ENCODE measurements around the gene ABI2. TPM values are rescaled to one million over a fixed set of nuclear protein-coding genes. Genes with fewer than 3 reads are reported as not detected.

Gene ABI2
- total RNA-seq, 1 experiment from 2014 or later = 75.6 TPM

GRCh38 chr2:203340791-203341487 lies 12.7 kb downstream of the ABI2 start:
- Histone ChIP-seq H3K9me3 (ENCODE audit: control insufficient read depth in 1 of 2, insufficient read depth in 1 of 2, low read depth in 1 of 2, low read length in 2 of 2) (no peaks in the 10 kb centered on the region), H3K4me3 (replicated peaks in 1 of 2; ENCODE audit: low read depth in 1 of 2, low read length in 2 of 2) (no peak overlapping the region), H3K9ac (ENCODE audit: low read length) (no peak overlapping the region), H3K9me2 (ENCODE audit: insufficient read depth) (no peaks in the 10 kb centered on the region), H3K27me3 (ENCODE audit: insufficient read depth, low read length) (no peaks in the 10 kb centered on the region), H3K4me1 (ENCODE audit: control insufficient read depth in 1 of 2, insufficient read depth in 2 of 2, low read length in 2 of 2) (0 out of 4 replicates have a peak, but pooled peaks cover 0 to 3% of the 10 kb centered on the region in 2 experiments), H3K4me2 (ENCODE audit: low read length) (no peak overlapping the region), H3K27ac (ENCODE audit: low read depth, low read length) (no peak overlapping the region), H2AFZ (ENCODE audit: low read depth, low read length, poor library complexity, severe bottlenecking) (no peak overlapping the region), H4K20me1 (ENCODE audit: insufficient read depth) (no peaks in the 10 kb centered on the region), H3K36me3 (ENCODE audit: control insufficient read depth in 1 of 2, insufficient read depth in 2 of 2, low read length in 2 of 2) (no peaks in the 10 kb centered on the region), H3K79me2 (ENCODE audit: insufficient read depth, low read length) (peaks cover 76% of the 10 kb centered on the region)
- no peak for ATAC-seq
- ChIA-PET POLR2A (no interaction called here), RAD21 (ENCODE audit: low non-redundant PET in 1 of 2, low total read pairs in 2 of 2, uncharacterized antibody in 2 of 2, unreplicated experiment in 2 of 2) (no interaction called here), CTCF (no interaction called here)
- no TSS peak for BruUV-seq (replicated peaks)
- no peak for DNase-seq (ENCODE audit: low read depth, low spot score)
- intact Hi-C loops (cut with micrococcal nuclease) = no loop called here
- TF ChIP-seq RAD21 (IDR thresholded peaks at IDR 0.05; ENCODE audit: low read depth) = no peak
- TF ChIP-seq POLR2AphosphoS5 (IDR thresholded peaks at IDR 0.05; ENCODE audit: low read depth, low read length) = no peak
- TF ChIP-seq JUND (IDR thresholded peaks at IDR 0.05) = no peak
- no peak for TF ChIP-seq CTCF (IDR thresholded peaks at IDR 0.05 in 2 of 3, conservative IDR thresholded peaks at IDR 0.05 in 1 of 3; ENCODE audit: borderline replicate concordance in 1 of 3, insufficient read depth in 1 of 3, low read depth in 2 of 3, low read length in 2 of 3)
- TF ChIP-seq SRF (IDR thresholded peaks at IDR 0.05; ENCODE audit: low read depth) = no peak
- TF ChIP-seq ZFX (IDR thresholded peaks at IDR 0.05) = no peak
- no peak for TF ChIP-seq SP1 (IDR thresholded peaks at IDR 0.05; ENCODE audit: low read depth)
- TF ChIP-seq ZNF274 (IDR thresholded peaks at IDR 0.05; ENCODE audit: low read depth, low read length) = no peak
- TF ChIP-seq EGR1 (IDR thresholded peaks at IDR 0.05; ENCODE audit: low read depth) = no peak
- TF ChIP-seq CEBPB (IDR thresholded peaks at IDR 0.05; ENCODE audit: low read depth) = no peak
- TF ChIP-seq POLR2A (IDR thresholded peaks at IDR 0.05; ENCODE audit: borderline replicate concordance, extremely low read depth, insufficient read depth, insufficient read length) = no peak
- TF ChIP-seq ELF1 (IDR thresholded peaks at IDR 0.05; ENCODE audit: borderline replicate concordance, low read depth) = no peak
- no peak for TF ChIP-seq TCF7L2 (IDR thresholded peaks at IDR 0.05; ENCODE audit: borderline replicate concordance, extremely low read depth, insufficient read depth, insufficient read length)
- no peak for TF ChIP-seq CBX3 (IDR thresholded peaks at IDR 0.05; ENCODE audit: low read depth)
- TF ChIP-seq ZBTB33 (IDR thresholded peaks at IDR 0.05; ENCODE audit: extremely low read depth, insufficient replicate concordance, low read length) = no peak
- no peak for TF ChIP-seq EZH2phosphoT487 (IDR thresholded peaks at IDR 0.05; ENCODE audit: borderline replicate concordance)
- TF ChIP-seq FOSL1 (IDR thresholded peaks at IDR 0.05; ENCODE audit: low read depth) = no peak
- no peak for TF ChIP-seq MAX (IDR thresholded peaks at IDR 0.05)
- TF ChIP-seq REST (IDR thresholded peaks at IDR 0.05; ENCODE audit: low read depth) = no peak

Data from HCT116 (cell line).